ENCODE results near the gene RGS6. TPM values are rescaled to one million over a fixed set of nuclear protein-coding genes. Genes with fewer than 3 reads are reported as not detected.
"Not testable (repeated sequence)": the region's sequence is repeated elsewhere in the genome, so short reads cannot be mapped to it uniquely, and the experiment has no call there.

Gene RGS6
- total and polyA plus RNA-seq, 2 donors (not counting 1 experiment from before 2014, with no cell fraction given), result not detected

GRCh38 chr14:71939344-71939743 is 7.1 kb downstream of the RGS6 start:
- H3K27ac ChIP-seq (ENCODE audit: insufficient read depth, low read length); H3K4me2 ChIP-seq (ENCODE audit: extremely low read depth, insufficient read depth, low read length); H3K36me3 ChIP-seq (ENCODE audit: control insufficient read depth, insufficient read depth, low read length); H3K9ac ChIP-seq (ENCODE audit: insufficient read depth, low read length); H4K20me1 ChIP-seq (ENCODE audit: control insufficient read depth, extremely low read depth, insufficient read depth, low read length); H3K79me2 ChIP-seq (ENCODE audit: control insufficient read depth, insufficient read depth, low read length); H3K27me3 ChIP-seq (ENCODE audit: control insufficient read depth, insufficient read depth, low read length); DNase-seq (ENCODE audit: low read depth in 2 of 2); H3K4me3 ChIP-seq (replicated peaks in 1 of 4; ENCODE audit: control extremely low read depth in 1 of 4, insufficient read depth in 1 of 4, low read depth in 3 of 4, low read length in 4 of 4); H3K9me3 ChIP-seq (ENCODE audit: control insufficient read depth, insufficient read depth, low read depth, low read length); H3K4me1 ChIP-seq (ENCODE audit: control insufficient read depth, extremely low read depth, insufficient read depth, low read length); H2AFZ ChIP-seq (ENCODE audit: low read length): not testable (repeated sequence)

GRCh38 chr14:71940500-71940899 is 8.3 kb downstream of the RGS6 start:
- not testable (repeated sequence) for H3K27ac ChIP-seq (ENCODE audit: insufficient read depth, low read length); H2AFZ ChIP-seq (ENCODE audit: low read length); H3K4me2 ChIP-seq (ENCODE audit: extremely low read depth, insufficient read depth, low read length); H3K9me3 ChIP-seq (ENCODE audit: control insufficient read depth, insufficient read depth, low read depth, low read length); H3K9ac ChIP-seq (ENCODE audit: insufficient read depth, low read length); H4K20me1 ChIP-seq (ENCODE audit: control insufficient read depth, extremely low read depth, insufficient read depth, low read length); DNase-seq (ENCODE audit: low read depth in 2 of 2); H3K4me3 ChIP-seq (replicated peaks in 1 of 4; ENCODE audit: control extremely low read depth in 1 of 4, insufficient read depth in 1 of 4, low read depth in 3 of 4, low read length in 4 of 4); H3K79me2 ChIP-seq (ENCODE audit: control insufficient read depth, insufficient read depth, low read length); H3K36me3 ChIP-seq (ENCODE audit: control insufficient read depth, insufficient read depth, low read length); H3K27me3 ChIP-seq (ENCODE audit: control insufficient read depth, insufficient read depth, low read length); H3K4me1 ChIP-seq (ENCODE audit: control insufficient read depth, extremely low read depth, insufficient read depth, low read length)

- H3K4me3 ChIP-seq (replicated peaks in 1 of 4; ENCODE audit: control extremely low read depth in 1 of 4, insufficient read depth in 1 of 4, low read depth in 3 of 4, low read length in 4 of 4); DNase-seq (ENCODE audit: low read depth in 2 of 2); H3K27me3 ChIP-seq (ENCODE audit: control insufficient read depth, insufficient read depth, low read length); H3K9ac ChIP-seq (ENCODE audit: insufficient read depth, low read length); H4K20me1 ChIP-seq (ENCODE audit: control insufficient read depth, extremely low read depth, insufficient read depth, low read length); H3K4me1 ChIP-seq (ENCODE audit: control insufficient read depth, extremely low read depth, insufficient read depth, low read length); H3K9me3 ChIP-seq (ENCODE audit: control insufficient read depth, insufficient read depth, low read depth, low read length); H3K79me2 ChIP-seq (ENCODE audit: control insufficient read depth, insufficient read depth, low read length); H3K36me3 ChIP-seq (ENCODE audit: control insufficient read depth, insufficient read depth, low read length); H3K27ac ChIP-seq (ENCODE audit: insufficient read depth, low read length); H2AFZ ChIP-seq (ENCODE audit: low read length); H3K4me2 ChIP-seq (ENCODE audit: extremely low read depth, insufficient read depth, low read length): not testable (repeated sequence)
Observed at GRCh38 chr14:71941616-71942015, 9.4 kb downstream of the RGS6 start.

GRCh38 chr14:71942904-71943694 is 10.9 kb downstream of the RGS6 start:
- no peaks in the 10 kb centered on the region for H4K20me1 ChIP-seq (ENCODE audit: control insufficient read depth, extremely low read depth, insufficient read depth, low read length)
- H3K27ac ChIP-seq (ENCODE audit: insufficient read depth, low read length), result no peak overlapping the region
- H2AFZ ChIP-seq (ENCODE audit: low read length), result no peak overlapping the region
- H3K36me3 ChIP-seq (ENCODE audit: control insufficient read depth, insufficient read depth, low read length), result no peaks in the 10 kb centered on the region
- H3K4me3 ChIP-seq (replicated peaks in 1 of 4; ENCODE audit: control extremely low read depth in 1 of 4, insufficient read depth in 1 of 4, low read depth in 3 of 4, low read length in 4 of 4), result no peak overlapping the region
- H3K27me3 ChIP-seq (ENCODE audit: control insufficient read depth, insufficient read depth, low read length), result no peaks in the 10 kb centered on the region
- TF ChIP-seq EZH2 (IDR thresholded peaks at IDR 0.05; ENCODE audit: low read length, missing control alignments) (no peak), CTCF (conservative IDR thresholded peaks at IDR 0.05 in 1 of 2, IDR thresholded peaks at IDR 0.05 in 1 of 2; ENCODE audit: low read depth in 1 of 2, low read length in 2 of 2) (no peak)
- H3K9ac ChIP-seq (ENCODE audit: insufficient read depth, low read length), result no peak overlapping the region
- H3K9me3 ChIP-seq (ENCODE audit: control insufficient read depth, insufficient read depth, low read depth, low read length), result no peaks in the 10 kb centered on the region
- H3K4me1 ChIP-seq (ENCODE audit: control insufficient read depth, extremely low read depth, insufficient read depth, low read length), result no peaks in the 10 kb centered on the region
- no peaks in the 10 kb centered on the region for H3K79me2 ChIP-seq (ENCODE audit: control insufficient read depth, insufficient read depth, low read length)
- no peak for DNase-seq (ENCODE audit: low read depth in 2 of 2)
- no peak overlapping the region for H3K4me2 ChIP-seq (ENCODE audit: extremely low read depth, insufficient read depth, low read length)

All from fibroblast of lung (primary cell).